OCI-LY3 (cell line): ENCODE results near the gene MORC3.

Source experiments
- CTCF ChIP-seq: fragments of 200-600, 300-600 bp; sonication (generic); IDR thresholded peaks from 2 replicates; pipeline ENCODE4 v1.5.1; 2014; ENCODE audit warnings: antibody characterized with exemption, low read length, low read depth
- EZH2phosphoT487 ChIP-seq: fragments of 200-600 bp; shearing (Covaris generic); IDR thresholded peaks from 2 replicates; pipeline ENCODE4 v1.6.1; 2018; ENCODE audit warnings: antibody characterized with exemption, mixed run types, low read depth

- TF ChIP-seq CTCF, result no peak
- TF ChIP-seq EZH2phosphoT487, result no peak
Measured at GRCh38 chr21:36423771-36424433, 103.9 kb downstream of the MORC3 start.
